Measurements from ENCODE around the gene LPO. TPM values are rescaled to one million over a fixed set of nuclear protein-coding genes. Genes with fewer than 3 reads are reported as not detected.
A peak's percentile ranks its signal among the peaks of the same experiment; 100 is the strongest.

The LPO gene
- total RNA-seq, 4 donors from 2014 or later, result 0.06 to 0.59 TPM; not detected in 2

DNA sequence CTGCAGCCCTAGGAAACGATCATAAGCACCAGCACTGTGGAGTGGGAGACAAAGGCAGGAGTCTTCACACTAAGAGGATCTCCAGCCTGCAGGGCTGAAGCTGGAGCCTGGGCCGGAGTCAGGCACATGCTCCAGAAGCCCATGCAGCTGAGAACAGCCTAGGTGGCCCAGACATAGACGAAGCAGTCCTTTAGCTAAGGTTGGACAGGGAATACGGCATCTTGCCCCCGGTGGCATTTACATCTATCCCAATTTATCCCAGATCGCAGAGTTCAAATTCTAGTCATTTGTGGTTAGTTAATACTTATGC is 76.3 kb downstream of the LPO start:
- intact Hi-C loops (cut with DNase I; ENCODE audit: low total_unique reads), result no loop called here
- no peak for DNase-seq (ENCODE audit: low spot score in 2 of 2)
- TF ChIP-seq, protein P1, sequence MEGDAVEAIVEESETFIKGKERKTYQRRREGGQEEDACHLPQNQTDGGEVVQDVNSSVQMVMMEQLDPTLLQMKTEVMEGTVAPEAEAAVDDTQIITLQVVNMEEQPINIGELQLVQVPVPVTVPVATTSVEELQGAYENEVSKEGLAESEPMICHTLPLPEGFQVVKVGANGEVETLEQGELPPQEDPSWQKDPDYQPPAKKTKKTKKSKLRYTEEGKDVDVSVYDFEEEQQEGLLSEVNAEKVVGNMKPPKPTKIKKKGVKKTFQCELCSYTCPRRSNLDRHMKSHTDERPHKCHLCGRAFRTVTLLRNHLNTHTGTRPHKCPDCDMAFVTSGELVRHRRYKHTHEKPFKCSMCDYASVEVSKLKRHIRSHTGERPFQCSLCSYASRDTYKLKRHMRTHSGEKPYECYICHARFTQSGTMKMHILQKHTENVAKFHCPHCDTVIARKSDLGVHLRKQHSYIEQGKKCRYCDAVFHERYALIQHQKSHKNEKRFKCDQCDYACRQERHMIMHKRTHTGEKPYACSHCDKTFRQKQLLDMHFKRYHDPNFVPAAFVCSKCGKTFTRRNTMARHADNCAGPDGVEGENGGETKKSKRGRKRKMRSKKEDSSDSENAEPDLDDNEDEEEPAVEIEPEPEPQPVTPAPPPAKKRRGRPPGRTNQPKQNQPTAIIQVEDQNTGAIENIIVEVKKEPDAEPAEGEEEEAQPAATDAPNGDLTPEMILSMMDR (IDR thresholded peaks at IDR 0.05), result no peak
- TF ChIP-seq POLR2A (IDR thresholded peaks at IDR 0.05), result no peak

DNA sequence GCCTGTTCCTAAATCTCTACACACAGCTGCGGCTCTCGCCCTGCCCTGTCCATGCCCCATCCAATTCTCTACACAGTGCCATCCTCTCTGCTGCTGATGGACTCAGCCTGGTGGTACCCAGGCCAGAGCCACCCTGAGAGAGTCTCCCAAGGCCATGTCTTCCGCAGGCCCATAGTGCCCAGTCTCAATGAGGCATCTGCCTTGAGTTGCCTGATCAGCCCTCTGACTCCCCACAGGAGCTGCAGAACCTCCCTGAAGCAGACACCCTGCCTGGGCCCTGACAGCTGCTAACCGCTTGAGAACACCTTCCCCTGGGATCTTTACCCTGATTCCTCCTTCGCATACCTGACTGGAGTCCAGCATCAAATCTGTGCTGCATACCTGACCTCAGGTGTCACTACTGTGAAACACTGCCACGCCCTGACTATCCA is 76.9 kb downstream of the LPO start:
- no peak for TF ChIP-seq POLR2A (IDR thresholded peaks at IDR 0.05)
- TF ChIP-seq, protein P1 (IDR thresholded peaks at IDR 0.05), result no peak
- no peak overlapping the region for H3K4me3 ChIP-seq (ENCODE audit: low read depth, poor library complexity, severe bottlenecking)
- intact Hi-C loops (cut with DNase I; ENCODE audit: low total_unique reads), result no loop called here
- 88 to 96% methylated on average over 6 of the region's 6 CpGs for WGBS, 2 donors
- peak in 1 of 2 donors; percentile 74 for DNase-seq (ENCODE audit: low spot score in 2 of 2)

More for the DNA sequence above, 76.3 kb downstream of the LPO start:
- H3K4me3 ChIP-seq (ENCODE audit: low read depth, poor library complexity, severe bottlenecking), result no peak overlapping the region
- WGBS, 2 donors, result 87 to 88% methylated on average over 6 of the region's 6 CpGs

DNA sequence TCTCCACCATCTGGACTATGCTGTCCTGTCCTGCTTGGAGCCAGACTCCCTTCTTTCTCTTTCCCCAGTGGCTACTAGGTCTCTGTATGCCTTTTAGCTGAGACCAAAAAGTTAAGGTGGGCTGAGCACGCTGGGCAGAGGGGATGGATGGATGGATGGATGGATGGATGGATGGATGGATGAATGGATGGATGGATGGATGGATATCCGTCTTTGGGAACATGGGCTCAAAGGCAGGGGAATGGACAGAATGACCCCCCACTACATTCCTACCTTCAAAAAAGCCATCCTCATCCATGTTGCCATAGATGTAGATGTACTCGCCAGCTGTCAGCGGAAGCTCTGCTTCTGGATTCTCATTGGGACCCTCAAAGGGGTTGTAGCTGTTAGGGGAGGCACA is 77.4 kb downstream of the LPO start:
- intact Hi-C loops (cut with DNase I; ENCODE audit: low total_unique reads), result no loop called here
- DNase-seq (ENCODE audit: low spot score in 2 of 2), result peak in 1 of 2 donors; percentile 4
- H3K4me3 ChIP-seq (ENCODE audit: low read depth, poor library complexity, severe bottlenecking), result no peak overlapping the region
- TF ChIP-seq POLR2A (IDR thresholded peaks at IDR 0.05), result no peak
- TF ChIP-seq, protein P1 (IDR thresholded peaks at IDR 0.05), result no peak
- WGBS, 2 donors, result 90 to 93% methylated on average over 4 of the region's 4 CpGs

DNA sequence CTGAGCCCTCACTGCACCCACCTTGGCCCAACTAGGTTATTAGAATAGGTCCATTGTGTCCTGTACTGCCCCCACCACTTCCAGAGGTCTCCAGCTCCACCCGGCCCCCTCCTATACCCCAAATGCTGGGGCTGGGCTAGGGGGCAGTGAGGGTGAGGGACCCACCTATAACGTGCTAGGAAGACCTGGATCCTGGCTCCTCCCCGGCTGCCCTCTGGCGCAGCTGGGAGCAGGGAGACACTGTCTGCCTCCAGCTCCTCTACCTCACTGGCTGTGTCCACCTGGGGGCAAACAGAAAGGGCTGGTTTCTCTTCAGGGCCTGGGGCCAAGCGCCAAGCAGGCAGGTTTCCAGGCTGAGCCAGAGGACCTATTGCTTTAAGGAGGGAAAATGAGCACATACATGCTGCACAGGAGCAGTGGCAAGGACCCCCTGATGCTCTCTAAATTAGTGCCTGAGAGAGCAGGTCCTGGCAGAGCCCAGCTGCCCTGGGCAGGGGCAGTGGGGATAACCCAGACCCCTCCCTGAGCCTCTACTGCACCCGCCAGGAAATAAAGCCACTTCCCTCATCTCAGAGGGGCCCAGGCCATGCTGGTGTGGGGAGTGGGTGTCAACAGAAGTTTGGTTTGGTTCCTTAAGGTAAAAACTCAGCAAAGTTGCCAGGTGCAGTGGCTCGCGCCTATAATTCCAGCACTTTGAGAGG is 78.0 kb downstream of the LPO start:
- TF ChIP-seq, protein P1 (IDR thresholded peaks at IDR 0.05), result no peak
- intact Hi-C loops (cut with DNase I; ENCODE audit: low total_unique reads), result no loop called here
- no peak overlapping the region for H3K4me3 ChIP-seq (ENCODE audit: low read depth, poor library complexity, severe bottlenecking)
- WGBS, 2 donors, result 94 to 95% methylated on average over 7 to 8 of the region's 8 CpGs
- DNase-seq (ENCODE audit: low spot score in 2 of 2), result peak in 1 of 2 donors; percentile 60

DNA sequence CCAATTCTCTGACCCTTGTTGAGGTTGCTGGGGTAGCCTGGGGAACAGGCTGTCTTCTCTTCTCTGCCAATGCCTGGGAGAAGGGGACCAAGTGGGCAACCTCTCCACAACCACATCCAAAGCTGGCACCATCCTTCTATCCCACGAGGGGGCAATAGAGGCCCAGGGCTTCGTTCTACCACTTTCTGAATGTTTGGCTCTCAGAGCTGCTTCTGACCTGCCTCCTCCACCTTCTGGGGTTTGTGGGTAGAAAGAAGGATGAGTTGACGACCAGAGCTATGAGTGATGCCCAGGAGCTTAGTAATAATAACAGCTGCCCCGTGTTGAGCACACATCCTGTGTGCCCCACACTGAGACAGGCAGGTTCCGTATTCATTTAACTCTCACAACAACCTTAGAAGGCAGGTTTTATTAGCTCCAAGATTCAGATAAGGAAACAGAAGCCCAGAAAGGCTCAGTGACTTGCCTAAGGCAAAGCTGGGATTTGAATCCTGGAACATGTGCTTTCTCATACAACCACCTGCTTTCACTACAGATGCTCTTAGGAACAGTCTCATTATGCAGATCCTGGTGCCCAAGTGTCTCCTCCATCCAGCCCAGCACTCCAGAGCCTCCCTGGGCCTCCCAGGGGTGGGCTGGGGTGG is 79.2 kb downstream of the LPO start:
- intact Hi-C loops (cut with DNase I; ENCODE audit: low total_unique reads), result no loop called here
- WGBS, 2 donors, result 28 to 32% methylated on average over 5 of the region's 5 CpGs
- peak in 1 of 2 donors; percentile 86 for DNase-seq (ENCODE audit: low spot score in 2 of 2)
- no peak overlapping the region for H3K4me3 ChIP-seq (ENCODE audit: low read depth, poor library complexity, severe bottlenecking)
- TF ChIP-seq POLR2A (IDR thresholded peaks at IDR 0.05), result no peak
- TF ChIP-seq, protein P1 (IDR thresholded peaks at IDR 0.05), result no peak

Data from lower leg skin (tissue), 4 donors.